ENCODE results near the gene DCST2. TPM values are rescaled to one million over a fixed set of nuclear protein-coding genes. Genes with fewer than 3 reads are reported as not detected.
A peak's percentile ranks its signal among the peaks of the same experiment; 100 is the strongest.

DCST2 gene
- total RNA-seq, 3 donors from 2014 or later: 1.7 to 3.3 (median 2.3) TPM

GRCh38 chr1:155037851-155038441 lies 4.4 kb upstream of the DCST2 start:
- peaks cover 17% of the 10 kb centered on the region for H3K4me1 ChIP-seq (ENCODE audit: low read depth)
- DNase-seq (peak in 2 of 3 donors; percentile 55 to 63), ATAC-seq (peak; percentile 65)
- no peaks in the 10 kb centered on the region for H3K36me3 ChIP-seq (ENCODE audit: low read depth)
- H3K4me3 ChIP-seq: no peak overlapping the region
- no peak for TF ChIP-seq CTCF (IDR thresholded peaks at IDR 0.05)
- H3K9me3 ChIP-seq: no peaks in the 10 kb centered on the region
- intact Hi-C loops (cut with DNase I, micrococcal nuclease): no loop called here

- ATAC-seq: no peak
- Histone ChIP-seq H3K4me3 (no peak overlapping the region), H3K9me3 (no peaks in the 10 kb centered on the region), H3K4me1 (ENCODE audit: low read depth) (peaks cover 15% of the 10 kb centered on the region), H3K36me3 (ENCODE audit: low read depth) (no peaks in the 10 kb centered on the region)
- TF ChIP-seq CTCF (IDR thresholded peaks at IDR 0.05): no peak
- DNase-seq: no peak
- intact Hi-C loops (cut with DNase I, micrococcal nuclease): no loop called here
Observed at GRCh38 chr1:155037043-155037442, 3.5 kb upstream of the DCST2 start.

GRCh38 chr1:155035936-155036335 lies 2.4 kb upstream of the DCST2 start:
- no peak for ATAC-seq
- H3K4me1 ChIP-seq (ENCODE audit: low read depth): peaks cover 15% of the 10 kb centered on the region
- intact Hi-C loops (cut with DNase I, micrococcal nuclease): no loop called here
- H3K36me3 ChIP-seq (ENCODE audit: low read depth): no peaks in the 10 kb centered on the region
- DNase-seq: no peak
- H3K9me3 ChIP-seq: no peaks in the 10 kb centered on the region
- no peak overlapping the region for H3K4me3 ChIP-seq
- TF ChIP-seq CTCF (IDR thresholded peaks at IDR 0.05): no peak

- H3K4me1 ChIP-seq (ENCODE audit: low read depth): peaks cover 15% of the 10 kb centered on the region
- intact Hi-C loops (cut with DNase I, micrococcal nuclease): no loop called here
- H3K9me3 ChIP-seq: no peaks in the 10 kb centered on the region
- ATAC-seq (no peak), DNase-seq (no peak)
- no peak for TF ChIP-seq CTCF (IDR thresholded peaks at IDR 0.05)
- H3K4me3 ChIP-seq: no peak overlapping the region
- H3K36me3 ChIP-seq (ENCODE audit: low read depth): no peaks in the 10 kb centered on the region
Observed at GRCh38 chr1:155034318-155035208, 982 bp upstream of the DCST2 start.

GRCh38 chr1:155032886-155033285 lies 695 bp downstream of the DCST2 start:
- H3K4me3 ChIP-seq: no peak overlapping the region
- ATAC-seq (no peak), DNase-seq (no peak)
- no peaks in the 10 kb centered on the region for H3K36me3 ChIP-seq (ENCODE audit: low read depth)
- TF ChIP-seq CTCF (IDR thresholded peaks at IDR 0.05): no peak
- intact Hi-C loops (cut with DNase I, micrococcal nuclease): no loop called here
- H3K9me3 ChIP-seq: no peaks in the 10 kb centered on the region
- peaks cover 1% of the 10 kb centered on the region for H3K4me1 ChIP-seq (ENCODE audit: low read depth)
